ENCODE results near the gene TANGO2.
"Not testable (repeated sequence)": the region's sequence is repeated elsewhere in the genome, so short reads cannot be mapped to it uniquely, and the experiment has no call there.

TANGO2 gene

DNA sequence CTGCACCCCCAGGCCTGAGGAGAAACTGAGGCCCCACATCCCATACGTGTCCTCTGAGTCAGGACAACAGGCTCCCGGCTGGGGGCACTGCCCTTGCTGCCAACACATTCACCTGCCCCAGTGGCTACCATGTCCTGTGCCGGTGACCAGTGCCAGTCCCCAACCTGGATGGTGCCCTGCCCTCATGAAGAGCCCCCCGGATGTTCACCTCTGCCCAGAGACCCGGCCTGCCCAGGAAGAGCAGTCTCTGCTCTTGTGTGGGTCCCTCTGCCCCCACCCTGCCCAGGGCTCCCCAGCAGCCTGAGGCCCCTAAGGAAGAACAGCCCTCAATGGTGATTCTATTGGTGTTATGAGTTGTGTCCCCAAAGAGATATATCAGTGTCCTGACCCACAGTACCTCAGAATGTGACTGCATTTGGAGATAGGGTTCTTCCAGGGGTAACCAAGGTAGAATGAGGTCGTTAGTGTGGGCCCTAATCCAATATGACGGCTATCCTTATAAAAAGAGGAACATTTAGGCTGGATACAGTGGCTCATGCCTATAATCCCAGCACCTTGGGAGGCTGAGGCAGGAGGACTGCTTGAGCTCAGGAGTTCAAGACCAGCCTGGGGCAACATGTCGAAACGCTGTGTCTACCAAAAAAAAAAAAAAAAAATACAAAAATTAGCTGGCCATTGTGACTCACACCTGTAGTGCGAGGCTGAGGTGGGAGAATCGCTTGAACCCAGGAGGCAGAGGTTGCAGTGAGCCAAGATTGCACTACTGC, 45.9 kb downstream of the TANGO2 start:
- Histone ChIP-seq H3K4me1 (ENCODE audit: control insufficient read depth, insufficient read depth, low read length) (no peaks in the 10 kb centered on the region), H3K4me3 (ENCODE audit: insufficient read depth, low read depth, low read length) (no peak overlapping the region)

DNA sequence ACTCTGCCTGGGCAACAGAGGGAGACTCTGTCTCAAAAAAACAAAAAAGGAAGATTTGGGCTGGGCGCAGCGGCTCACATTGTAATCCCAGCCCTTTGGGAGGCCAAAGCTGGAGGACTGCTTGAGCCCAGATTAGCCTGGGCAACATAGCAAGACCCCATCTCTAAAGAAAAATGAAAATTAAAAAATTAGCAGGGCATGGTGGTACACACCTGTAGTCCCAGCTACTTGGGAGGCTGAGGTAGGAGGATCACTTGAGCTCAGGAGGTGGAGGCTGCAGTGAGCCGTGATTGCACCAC, 46.4 kb downstream of the TANGO2 start:
- not testable (repeated sequence) for H3K27ac ChIP-seq (ENCODE audit: insufficient read depth, low read depth, low read length, poor library complexity, severe bottlenecking); H3K9me3 ChIP-seq (ENCODE audit: control insufficient read depth, low read length); H3K36me3 ChIP-seq (ENCODE audit: control insufficient read depth, insufficient read depth, low read length); H3K4me3 ChIP-seq (ENCODE audit: insufficient read depth, low read depth, low read length); H3K27me3 ChIP-seq (ENCODE audit: control insufficient read depth, insufficient read depth, low read length, poor library complexity, severe bottlenecking); H3K4me1 ChIP-seq (ENCODE audit: control insufficient read depth, insufficient read depth, low read length)
- WGBS, 2 experiments: 93 to 96% methylated on average over 3 of the region's 3 CpGs

More for the DNA sequence above, 45.9 kb downstream of the TANGO2 start:
- no peaks in the 10 kb centered on the region for H3K9me3 ChIP-seq (ENCODE audit: control insufficient read depth, low read length)
- WGBS, 2 experiments: 90 to 93% methylated on average over 11 of the region's 11 CpGs
- H3K36me3 ChIP-seq (ENCODE audit: control insufficient read depth, insufficient read depth, low read length): no peaks in the 10 kb centered on the region
- no peak overlapping the region for H3K27ac ChIP-seq (ENCODE audit: insufficient read depth, low read depth, low read length, poor library complexity, severe bottlenecking)
- no peaks in the 10 kb centered on the region for H3K27me3 ChIP-seq (ENCODE audit: control insufficient read depth, insufficient read depth, low read length, poor library complexity, severe bottlenecking)

DNA sequence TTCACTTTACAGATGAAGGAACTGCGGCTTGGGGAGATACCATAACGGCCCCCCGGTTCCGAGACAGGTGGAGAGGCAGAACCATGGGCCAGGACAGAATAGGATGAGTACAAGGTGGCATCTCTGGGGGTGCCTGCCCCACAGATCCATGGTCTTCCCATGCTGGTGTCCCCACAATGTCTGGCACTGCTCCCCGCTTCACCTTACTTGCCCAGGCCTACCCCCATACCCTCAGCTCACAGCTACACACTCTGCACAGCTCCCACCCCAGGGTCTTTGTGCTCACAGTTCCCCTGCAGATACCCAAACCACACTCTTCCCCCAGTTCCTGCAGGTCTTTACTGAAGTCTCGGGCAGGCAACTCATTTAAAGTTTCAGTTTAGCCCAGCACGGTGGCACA, 47.7 kb downstream of the TANGO2 start:
- Histone ChIP-seq H3K27me3 (ENCODE audit: control insufficient read depth, insufficient read depth, low read length, poor library complexity, severe bottlenecking) (no peaks in the 10 kb centered on the region), H3K4me1 (ENCODE audit: control insufficient read depth, insufficient read depth, low read length) (no peaks in the 10 kb centered on the region), H3K27ac (ENCODE audit: insufficient read depth, low read depth, low read length, poor library complexity, severe bottlenecking) (no peak overlapping the region), H3K36me3 (ENCODE audit: control insufficient read depth, insufficient read depth, low read length) (no peaks in the 10 kb centered on the region), H3K4me3 (ENCODE audit: insufficient read depth, low read depth, low read length) (no peak overlapping the region), H3K9me3 (ENCODE audit: control insufficient read depth, low read length) (no peaks in the 10 kb centered on the region)
- WGBS, 2 experiments: 92 to 93% methylated on average over 7 of the region's 7 CpGs

DNA sequence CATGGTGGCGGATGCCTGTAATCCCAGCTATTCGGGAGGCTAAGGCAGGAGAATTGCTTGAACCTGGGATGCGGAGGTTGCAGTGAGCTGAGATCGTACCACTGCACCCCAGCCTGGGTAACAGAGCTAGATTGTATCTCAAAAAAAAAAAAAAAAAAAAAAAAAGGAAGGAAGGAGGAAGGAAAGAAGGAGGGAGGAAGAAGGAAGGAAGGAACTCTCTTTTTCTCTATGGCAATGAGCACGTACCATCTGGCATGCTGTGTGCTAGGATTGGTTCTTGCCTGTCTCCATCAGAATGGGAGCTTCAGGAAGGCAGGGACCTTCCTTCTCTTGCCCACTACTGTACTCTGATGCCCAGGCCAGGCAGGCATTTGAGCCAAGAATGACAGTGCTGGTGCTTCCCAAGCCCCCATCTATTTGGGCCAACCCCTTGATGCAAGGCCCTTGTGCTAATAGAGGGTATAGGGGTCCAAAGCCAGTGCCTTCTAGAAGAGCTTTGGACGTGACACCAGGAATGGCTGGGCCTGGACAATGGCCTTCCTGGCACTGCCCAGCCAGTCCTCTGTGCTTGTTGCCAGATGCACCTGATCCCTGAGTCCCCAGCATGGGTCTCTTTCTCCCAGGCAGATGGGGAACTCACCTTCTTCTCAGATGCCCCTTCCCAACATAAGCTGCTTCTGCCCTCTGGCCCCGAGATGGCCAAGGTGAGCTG, 48.6 kb downstream of the TANGO2 start:
- no peak overlapping the region for H3K27ac ChIP-seq (ENCODE audit: insufficient read depth, low read depth, low read length, poor library complexity, severe bottlenecking)
- no peaks in the 10 kb centered on the region for H3K27me3 ChIP-seq (ENCODE audit: control insufficient read depth, insufficient read depth, low read length, poor library complexity, severe bottlenecking)
- H3K4me1 ChIP-seq (ENCODE audit: control insufficient read depth, insufficient read depth, low read length): no peaks in the 10 kb centered on the region
- H3K9me3 ChIP-seq (ENCODE audit: control insufficient read depth, low read length): no peaks in the 10 kb centered on the region
- no peak overlapping the region for H3K4me3 ChIP-seq (ENCODE audit: insufficient read depth, low read depth, low read length)
- WGBS, 2 experiments: 92% methylated on average over 7 of the region's 7 CpGs
- no peaks in the 10 kb centered on the region for H3K36me3 ChIP-seq (ENCODE audit: control insufficient read depth, insufficient read depth, low read length)

DNA sequence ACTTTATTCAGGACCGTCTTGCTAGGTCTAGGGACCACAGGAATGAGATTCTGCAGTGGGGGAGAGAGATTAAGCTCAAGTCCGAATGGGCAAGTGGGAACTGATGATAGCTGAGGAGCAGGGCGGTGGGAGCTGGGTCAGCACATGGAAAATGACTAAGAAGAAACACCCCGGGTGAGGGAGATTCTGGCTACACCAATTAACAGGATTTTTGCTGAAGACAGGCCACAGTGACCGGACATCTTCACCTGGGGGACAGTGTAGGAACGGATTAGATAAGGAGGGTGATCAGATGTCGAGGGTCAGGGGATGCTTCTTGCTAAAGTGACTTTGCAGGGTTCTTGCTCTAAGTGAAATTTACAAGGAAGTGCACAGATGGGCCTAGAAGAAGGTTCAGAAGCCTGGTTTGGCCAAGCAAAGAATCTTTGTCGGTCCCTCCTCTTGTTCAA, 50.6 kb downstream of the TANGO2 start:
- H3K27ac ChIP-seq (ENCODE audit: insufficient read depth, low read depth, low read length, poor library complexity, severe bottlenecking): no peak overlapping the region
- no peaks in the 10 kb centered on the region for H3K9me3 ChIP-seq (ENCODE audit: control insufficient read depth, low read length)
- H3K4me1 ChIP-seq (ENCODE audit: control insufficient read depth, insufficient read depth, low read length): no peaks in the 10 kb centered on the region
- no peaks in the 10 kb centered on the region for H3K27me3 ChIP-seq (ENCODE audit: control insufficient read depth, insufficient read depth, low read length, poor library complexity, severe bottlenecking)
- no peaks in the 10 kb centered on the region for H3K36me3 ChIP-seq (ENCODE audit: control insufficient read depth, insufficient read depth, low read length)
- no peak overlapping the region for H3K4me3 ChIP-seq (ENCODE audit: insufficient read depth, low read depth, low read length)
- WGBS, 2 experiments: 93% methylated on average over 8 of the region's 8 CpGs

DNA sequence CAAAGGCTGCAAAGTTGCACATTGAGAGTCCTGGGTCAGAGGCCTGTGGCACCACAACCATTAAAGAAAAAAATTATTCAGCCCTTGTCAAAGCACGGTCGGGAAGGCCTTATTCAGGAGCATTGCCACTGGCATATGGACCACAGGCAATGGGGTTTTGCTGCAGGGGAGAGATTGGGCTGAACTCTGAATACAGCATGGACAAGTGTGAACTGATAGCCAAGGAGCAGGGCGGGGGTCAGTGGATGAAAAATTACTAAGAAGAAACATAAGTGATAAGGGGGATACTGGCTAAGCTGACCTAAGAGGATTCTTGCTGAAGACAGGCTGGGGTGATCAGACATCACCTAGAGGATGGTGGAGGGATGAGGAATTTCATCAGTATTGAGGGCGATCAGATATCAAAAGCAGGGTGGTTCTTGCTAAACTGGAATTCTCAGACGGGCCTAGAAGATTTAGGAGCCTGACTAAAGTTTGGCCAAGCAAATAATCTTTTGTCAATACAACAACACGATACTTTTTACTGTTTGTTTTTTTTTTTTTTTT, 55.8 kb downstream of the TANGO2 start:
- Histone ChIP-seq H3K4me1 (ENCODE audit: control insufficient read depth, insufficient read depth, low read length) (no peaks in the 10 kb centered on the region), H3K27me3 (ENCODE audit: control insufficient read depth, insufficient read depth, low read length, poor library complexity, severe bottlenecking) (no peaks in the 10 kb centered on the region), H3K36me3 (ENCODE audit: control insufficient read depth, insufficient read depth, low read length) (no peaks in the 10 kb centered on the region), H3K9me3 (ENCODE audit: control insufficient read depth, low read length) (no peaks in the 10 kb centered on the region), H3K4me3 (ENCODE audit: insufficient read depth, low read depth, low read length) (no peak overlapping the region), H3K27ac (ENCODE audit: insufficient read depth, low read depth, low read length, poor library complexity, severe bottlenecking) (no peak overlapping the region)
- WGBS, 2 experiments: 83 to 90% methylated on average over 5 to 6 of the region's 6 CpGs

DNA sequence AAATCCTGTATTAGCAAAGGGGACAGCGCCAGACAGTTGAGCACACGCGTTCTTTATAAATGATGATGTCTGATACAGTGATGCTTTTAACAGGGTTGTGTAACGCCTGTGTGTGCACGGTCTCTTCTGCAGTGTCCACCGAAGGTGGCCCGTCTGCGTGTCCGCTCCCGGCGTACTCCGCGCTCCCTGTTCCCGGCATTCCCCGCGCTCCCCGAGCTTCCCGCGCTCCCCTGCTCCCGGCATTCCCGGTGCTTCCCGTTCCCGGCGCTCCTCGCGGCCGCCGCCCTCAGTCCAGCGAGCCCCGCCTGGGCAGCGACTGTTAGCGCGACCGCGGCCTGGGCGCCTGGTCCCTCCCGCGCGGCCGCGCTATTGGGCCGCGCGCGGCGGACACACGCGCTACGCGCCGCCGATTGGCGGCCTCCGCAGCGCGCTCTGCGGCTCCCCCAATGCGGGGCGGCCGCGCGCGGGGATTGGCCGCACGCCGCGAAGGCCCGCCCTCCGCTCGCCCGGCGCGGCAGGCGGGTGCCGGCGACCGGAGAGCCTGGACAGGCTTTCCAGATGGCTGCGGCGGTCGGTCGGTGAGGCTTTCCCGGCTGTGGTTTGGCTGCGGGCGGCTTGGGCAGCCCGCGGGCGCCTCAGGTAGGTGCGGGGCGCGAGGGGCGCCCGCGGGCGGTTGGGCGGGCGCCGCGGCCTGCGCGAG, 59.0 kb downstream of the TANGO2 start, which contains the start of gene DGCR8:
Gene DGCR8, plus strand, starts transcription at position 497 of the 700 bp plus-strand sequence. CDS start 5,723 bp downstream, outside the sequence.
- peaks cover 26% of the 10 kb centered on the region for H3K4me1 ChIP-seq (ENCODE audit: control insufficient read depth, insufficient read depth, low read length)
- H3K27me3 ChIP-seq (ENCODE audit: control insufficient read depth, insufficient read depth, low read length, poor library complexity, severe bottlenecking): no peaks in the 10 kb centered on the region
- peak within 1 kb of the TSS; percentile 88 for H3K27ac ChIP-seq (ENCODE audit: insufficient read depth, low read depth, low read length, poor library complexity, severe bottlenecking)
- peak within 1 kb of the TSS; percentile 96 for H3K4me3 ChIP-seq (ENCODE audit: insufficient read depth, low read depth, low read length)
- H3K36me3 ChIP-seq (ENCODE audit: control insufficient read depth, insufficient read depth, low read length): no peaks in the 10 kb centered on the region
- H3K9me3 ChIP-seq (ENCODE audit: control insufficient read depth, low read length): no peaks in the 10 kb centered on the region
- 0% methylated on average over 100 of the region's 100 CpGs for WGBS, 2 experiments

DNA sequence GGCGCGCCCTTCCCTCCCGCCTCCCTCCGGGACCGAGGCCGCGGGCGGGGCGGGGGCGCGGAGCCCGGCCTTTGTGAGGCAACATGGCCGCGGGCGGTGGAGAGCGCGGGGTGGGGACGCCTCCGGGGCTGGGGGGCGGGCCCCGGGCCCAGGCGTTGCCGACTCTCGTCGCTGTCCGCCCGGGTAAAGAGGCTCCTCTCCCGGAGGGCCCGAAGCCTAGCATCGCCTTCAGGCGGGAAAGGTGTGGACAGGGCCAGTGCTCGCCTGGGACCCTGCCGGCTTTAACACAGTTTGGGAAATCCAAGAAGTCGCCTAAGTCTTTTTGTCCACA, 59.5 kb downstream of the TANGO2 start:
- Histone ChIP-seq H3K36me3 (ENCODE audit: control insufficient read depth, insufficient read depth, low read length) (no peaks in the 10 kb centered on the region), H3K4me3 (ENCODE audit: insufficient read depth, low read depth, low read length) (peak overlapping the region; percentile 96), H3K4me1 (ENCODE audit: control insufficient read depth, insufficient read depth, low read length) (peaks cover 26% of the 10 kb centered on the region), H3K27ac (ENCODE audit: insufficient read depth, low read depth, low read length, poor library complexity, severe bottlenecking) (peak overlapping the region; percentile 88), H3K27me3 (ENCODE audit: control insufficient read depth, insufficient read depth, low read length, poor library complexity, severe bottlenecking) (no peaks in the 10 kb centered on the region), H3K9me3 (ENCODE audit: control insufficient read depth, low read length) (no peaks in the 10 kb centered on the region)
- 0 to 1% methylated on average over 34 of the region's 34 CpGs for WGBS, 2 experiments

DNA sequence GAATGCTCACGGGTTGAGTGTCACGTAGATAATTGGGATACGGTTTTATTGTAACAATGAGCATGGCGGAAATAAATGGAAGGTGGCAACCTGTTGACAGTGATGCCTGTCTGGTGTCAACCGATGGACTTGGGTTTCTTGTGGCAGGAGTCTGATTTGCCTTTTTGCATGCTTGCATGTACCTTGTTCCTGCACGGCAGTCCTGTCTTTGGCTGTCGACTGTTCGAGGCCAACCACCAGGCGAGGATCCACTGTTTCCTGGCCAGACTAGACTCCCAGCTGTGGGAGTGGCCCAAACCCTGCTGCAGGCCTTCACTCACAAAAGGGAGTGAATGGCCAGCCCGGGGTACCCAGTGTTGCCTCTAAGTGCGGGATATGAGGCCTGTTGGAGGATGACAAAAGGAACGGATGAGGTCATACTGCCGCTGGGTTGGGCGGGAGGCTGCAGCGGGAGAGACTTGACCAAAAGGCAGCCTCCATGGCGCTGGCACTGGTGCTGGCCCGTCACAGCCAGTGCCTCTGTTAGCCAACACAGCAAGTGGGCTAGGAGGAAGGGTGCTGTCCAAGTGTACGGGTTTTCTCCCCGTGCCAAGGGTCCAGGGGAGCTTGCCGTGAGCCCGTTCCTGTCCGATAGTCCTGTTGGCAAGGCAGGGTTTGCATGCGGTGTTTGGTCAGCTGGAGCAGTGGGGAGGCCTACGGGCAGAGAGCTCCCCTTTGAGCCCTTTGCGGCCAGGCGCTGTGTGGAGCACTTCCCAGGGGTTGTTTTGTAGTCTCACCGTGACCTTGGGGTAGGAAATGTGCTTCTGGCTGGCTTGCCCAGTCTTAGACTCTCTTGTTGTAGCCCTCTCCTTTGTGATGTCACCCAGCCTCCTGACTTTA, 60.1 kb downstream of the TANGO2 start:
- Histone ChIP-seq H3K27ac (ENCODE audit: insufficient read depth, low read depth, low read length, poor library complexity, severe bottlenecking) (peak overlapping the region; percentile 88), H3K4me3 (ENCODE audit: insufficient read depth, low read depth, low read length) (peak overlapping the region; percentile 96), H3K27me3 (ENCODE audit: control insufficient read depth, insufficient read depth, low read length, poor library complexity, severe bottlenecking) (no peaks in the 10 kb centered on the region), H3K4me1 (ENCODE audit: control insufficient read depth, insufficient read depth, low read length) (peaks cover 26% of the 10 kb centered on the region), H3K36me3 (ENCODE audit: control insufficient read depth, insufficient read depth, low read length) (peaks cover 3% of the 10 kb centered on the region), H3K9me3 (ENCODE audit: control insufficient read depth, low read length) (no peaks in the 10 kb centered on the region)
- WGBS, 2 experiments: 19 to 20% methylated on average over 27 of the region's 27 CpGs
